Retinal pigment epithelial cell (primary cell): ENCODE results near the gene LRRC17.
A peak's percentile ranks its signal among the peaks of the same experiment; 100 is the strongest.

ENCODE experiments used
- DNase-seq: peaks from one replicate; pipeline ENCODE4 v3.0.0-alpha.2; 2010; ENCODE audit warnings: low read depth
- H3K4me3 ChIP-seq: 2 replicates; pipeline ENCODE4 v1.5.1; 2011; ENCODE audit warnings: mild to moderate bottlenecking, low read length, control low read depth, moderate library complexity
- TF ChIP-seq, protein P1 (sequence below): conservative IDR thresholded peaks from 2 replicates; pipeline ENCODE4 v1.5.1; 2011; ENCODE audit warnings: low read depth, low read length, control low read depth, inconsistent platforms

LRRC17 gene

DNA sequence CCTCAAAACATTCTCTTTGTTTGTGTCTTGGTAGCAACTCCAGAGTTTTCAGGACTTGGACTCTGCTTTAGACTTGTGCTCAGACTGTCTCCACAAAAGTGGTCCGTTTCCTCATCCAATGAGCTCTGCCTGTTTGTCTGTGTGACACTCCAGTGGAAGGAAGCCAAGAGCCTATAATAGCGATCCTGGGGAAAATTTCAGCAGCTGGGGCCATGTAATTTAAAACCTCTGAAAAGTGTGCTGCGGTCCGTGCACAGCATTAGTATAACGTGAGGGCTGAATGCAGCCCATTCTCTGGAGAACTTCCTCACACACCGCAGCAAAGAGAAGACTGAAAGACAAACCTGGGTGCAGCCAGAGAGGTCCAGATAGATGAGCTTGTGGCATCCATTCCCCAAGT lies at the start of gene LRRC17:
Gene LRRC17 (plus strand): TSS at position 259 of the 400 bp plus-strand sequence. CDS start 20,914 bp downstream, outside the sequence.
- TF ChIP-seq, protein P1, sequence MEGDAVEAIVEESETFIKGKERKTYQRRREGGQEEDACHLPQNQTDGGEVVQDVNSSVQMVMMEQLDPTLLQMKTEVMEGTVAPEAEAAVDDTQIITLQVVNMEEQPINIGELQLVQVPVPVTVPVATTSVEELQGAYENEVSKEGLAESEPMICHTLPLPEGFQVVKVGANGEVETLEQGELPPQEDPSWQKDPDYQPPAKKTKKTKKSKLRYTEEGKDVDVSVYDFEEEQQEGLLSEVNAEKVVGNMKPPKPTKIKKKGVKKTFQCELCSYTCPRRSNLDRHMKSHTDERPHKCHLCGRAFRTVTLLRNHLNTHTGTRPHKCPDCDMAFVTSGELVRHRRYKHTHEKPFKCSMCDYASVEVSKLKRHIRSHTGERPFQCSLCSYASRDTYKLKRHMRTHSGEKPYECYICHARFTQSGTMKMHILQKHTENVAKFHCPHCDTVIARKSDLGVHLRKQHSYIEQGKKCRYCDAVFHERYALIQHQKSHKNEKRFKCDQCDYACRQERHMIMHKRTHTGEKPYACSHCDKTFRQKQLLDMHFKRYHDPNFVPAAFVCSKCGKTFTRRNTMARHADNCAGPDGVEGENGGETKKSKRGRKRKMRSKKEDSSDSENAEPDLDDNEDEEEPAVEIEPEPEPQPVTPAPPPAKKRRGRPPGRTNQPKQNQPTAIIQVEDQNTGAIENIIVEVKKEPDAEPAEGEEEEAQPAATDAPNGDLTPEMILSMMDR, result no peak
- peak within 1 kb of the TSS; percentile 50 for H3K4me3 ChIP-seq
- no peak for DNase-seq

- TF ChIP-seq, protein P1, result no peak
- no peak for DNase-seq
- no peak overlapping the region for H3K4me3 ChIP-seq
Observed at GRCh38 chr7:102864958-102865357, 47.8 kb upstream of the LRRC17 start.

GRCh38 chr7:102866535-102867215 lies 46.1 kb upstream of the LRRC17 start:
- DNase-seq, result no peak
- H3K4me3 ChIP-seq, result no peak overlapping the region
- TF ChIP-seq, protein P1, result no peak

DNA sequence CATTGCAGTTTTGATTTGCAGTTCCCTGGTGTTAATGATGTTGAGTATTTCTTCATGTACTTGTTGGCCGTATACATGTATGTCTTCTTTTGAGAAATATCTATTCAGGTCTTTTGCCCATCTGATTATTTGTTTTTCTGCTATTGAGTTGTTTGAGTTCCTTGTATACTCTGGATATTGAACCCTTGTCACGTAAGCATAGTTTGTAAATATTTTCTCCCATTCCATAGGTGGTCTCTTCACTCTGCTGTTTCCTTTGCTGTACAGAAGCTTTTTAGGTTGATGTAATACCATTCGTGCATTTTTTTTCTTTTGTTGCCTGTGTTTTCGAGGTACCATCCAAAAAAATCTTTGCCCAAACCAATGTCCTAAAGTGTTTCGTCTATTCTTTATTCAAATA lies 43.6 kb upstream of the LRRC17 start:
- DNase-seq, result no peak
- TF ChIP-seq, protein P1, result no peak
- no peak overlapping the region for H3K4me3 ChIP-seq

DNA sequence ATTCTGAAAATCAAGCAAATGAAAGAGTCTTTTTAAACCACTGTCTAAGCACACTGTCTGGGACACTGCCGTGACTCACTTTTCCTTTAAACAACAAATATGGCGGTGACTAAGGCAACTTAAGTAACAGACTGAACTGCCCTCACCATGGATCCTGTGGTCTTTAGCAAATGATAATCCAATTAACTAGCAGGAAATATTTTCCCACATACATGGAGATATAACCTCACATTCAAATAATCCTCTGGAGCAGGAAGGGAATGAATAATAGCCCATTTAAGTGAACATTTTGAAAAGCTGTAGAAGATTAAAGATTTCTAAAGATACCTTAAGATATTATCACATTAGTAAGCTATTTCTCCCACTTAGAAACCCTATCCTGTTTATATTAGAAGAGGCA lies 40.3 kb upstream of the LRRC17 start:
- peak; percentile 99 for DNase-seq
- TF ChIP-seq, protein P1, result no peak
- no peak overlapping the region for H3K4me3 ChIP-seq

DNA sequence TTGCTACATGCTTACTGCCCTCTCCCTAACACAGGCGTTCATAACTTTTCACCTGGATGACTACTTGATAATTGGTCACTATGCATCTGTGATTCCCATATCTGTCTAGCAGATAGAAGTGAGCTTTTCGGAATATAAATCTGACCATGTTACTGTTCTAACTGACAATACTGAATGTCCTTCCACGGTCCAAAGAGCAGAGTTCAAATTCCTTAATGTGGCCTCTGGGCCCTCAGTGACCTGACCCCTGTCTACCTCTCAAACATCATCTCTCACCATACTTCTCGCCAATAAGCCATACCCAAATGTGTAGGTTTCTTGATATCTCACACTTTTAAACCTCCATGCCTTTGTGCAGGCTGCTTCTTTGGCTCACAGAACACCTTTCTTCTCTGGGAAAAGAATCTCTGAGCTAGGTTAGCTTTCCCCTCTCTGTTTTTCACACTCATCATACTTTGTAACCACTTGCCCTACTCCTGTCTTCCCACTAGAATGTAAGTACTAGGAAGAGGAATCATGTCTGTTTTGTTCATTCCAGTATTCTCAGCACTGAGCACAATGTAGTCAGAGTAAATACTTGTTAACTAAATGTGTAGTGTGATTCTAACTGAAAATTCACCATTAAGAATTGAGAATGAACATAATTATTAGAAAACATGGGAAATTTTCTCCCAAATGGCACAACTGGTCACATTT lies 39.2 kb upstream of the LRRC17 start:
- TF ChIP-seq, protein P1, result no peak
- H3K4me3 ChIP-seq, result no peak overlapping the region
- no peak for DNase-seq
